NB4 (cell line): Measurements from ENCODE around the gene PRM2.
A peak's percentile ranks its signal among the peaks of the same experiment; 100 is the strongest.

Experiments
- DNase-seq: peaks from one replicate; pipeline ENCODE4 v3.0.0; 2010; ENCODE audit warnings: low read depth
- H3K4me3 ChIP-seq: one replicate; pipeline ENCODE4 v1.5.1; 2011; ENCODE audit warnings: mild to moderate bottlenecking, low read depth, low read length, moderate library complexity
- CTCF ChIP-seq: IDR thresholded peaks from one replicate; pipeline ENCODE4 v1.5.1; 2012; ENCODE audit warnings: low read depth, low read length
- MAX ChIP-seq: IDR thresholded peaks from 2 replicates; pipeline ENCODE4 v1.6.1; 2011; ENCODE audit warnings: low read depth, low read length
- MYC ChIP-seq: IDR thresholded peaks from 2 replicates; pipeline ENCODE4 v1.6.1; 2011; ENCODE audit warnings: low read depth, low read length
- POLR2A ChIP-seq: IDR thresholded peaks from 2 replicates; pipeline ENCODE4 v1.6.1; 2011; ENCODE audit warnings: mild to moderate bottlenecking; ENCODE audit not compliant: insufficient read length; ENCODE audit errors: extremely low read depth

PRM2 gene

GRCh38 chr16:11238272-11239202, 37.7 kb downstream of the PRM2 start:
- TF ChIP-seq CTCF (no peak), MAX (no peak), POLR2A (no peak), MYC (no peak)
- DNase-seq = no peak
- H3K4me3 ChIP-seq = no peak overlapping the region

- TF ChIP-seq MAX (no peak), POLR2A (no peak)
- H3K4me3 ChIP-seq = no peak overlapping the region
- DNase-seq = peak; percentile 82
These were observed 39.6 kb downstream of the PRM2 start for GRCh38 chr16:11236461-11237254.

GRCh38 chr16:11235703-11235991, 40.6 kb downstream of the PRM2 start:
- DNase-seq = no peak
- TF ChIP-seq POLR2A (no peak), MAX (no peak), MYC (no peak), CTCF (no peak)
- no peak overlapping the region for H3K4me3 ChIP-seq

- no peak for TF ChIP-seq POLR2A
- no peak for TF ChIP-seq MYC
- TF ChIP-seq MAX = no peak
- no peak for TF ChIP-seq CTCF
- peak; percentile 37 for DNase-seq
- H3K4me3 ChIP-seq = no peak overlapping the region
These were observed 41.2 kb downstream of the PRM2 start for GRCh38 chr16:11234884-11235702.

- DNase-seq = peak; percentile 51
- H3K4me3 ChIP-seq = no peak overlapping the region
- TF ChIP-seq POLR2A = no peak
- TF ChIP-seq CTCF = no peak
- no peak for TF ChIP-seq MYC
- no peak for TF ChIP-seq MAX
These were observed 42.4 kb downstream of the PRM2 start for GRCh38 chr16:11233727-11234376.
